PC-9 (cell line): ENCODE measurements around the gene KIFC3. TPM values are rescaled to one million over a fixed set of nuclear protein-coding genes. Genes with fewer than 3 reads are reported as not detected.

Experiments used
- BruUV-seq: library from RNA; stranded (reverse); fragments of 400-500 nt; replicated peaks from 2 replicates; lab custom pipeline; 2021; lab: Mats Ljungman, UMichigan
- CTCF ChIA-PET: fragments of 300-600 bp; sonication (Branson Sonifier 250); formaldehyde crosslinking; loops from one replicate; lab custom pipeline; 2022; ENCODE audit warnings: antibody characterized with exemption; lab: Charles Lee
- POLR2A ChIA-PET: fragments of 300-600 bp; sonication (Branson Sonifier 250); formaldehyde crosslinking; loops from one replicate; lab custom pipeline; 2022; ENCODE audit warnings: antibody characterized with exemption; ENCODE audit not compliant: unreplicated experiment; lab: Charles Lee
- DNase-seq, 2 experiments: peaks; one replicate each; pipeline versions ENCODE4 v3.0.0 to v3.0.0-alpha.2; 2015 to 2022; ENCODE audit warnings: mixed read lengths in 1 of 2
- H2AFZ ChIP-seq: fragments of 200-600 bp; sonication (generic); 2 replicates; pipeline ENCODE4 v1.8.1; 2017; ENCODE audit warnings: antibody characterized with exemption
- H3F3A ChIP-seq: fragments of 200-600 bp; sonication (generic); 2 replicates; pipeline ENCODE4 v1.8.1; 2017; ENCODE audit warnings: antibody characterized with exemption, mild to moderate bottlenecking, low read depth; ENCODE audit not compliant: insufficient read depth
- H3K27ac ChIP-seq: fragments of 200-600 bp; sonication (generic); 2 replicates; pipeline ENCODE4 v1.6.1; 2016; ENCODE audit warnings: mixed run types
- H3K27me3 ChIP-seq: fragments of 200-600 bp; sonication (generic); 2 replicates; pipeline ENCODE4 v1.6.1; 2016; ENCODE audit warnings: low read depth, mixed run types; ENCODE audit not compliant: insufficient read depth
- H3K36me3 ChIP-seq: fragments of 200-600 bp; sonication (generic); 2 replicates; pipeline ENCODE4 v1.6.1; 2016; ENCODE audit warnings: low read depth, mixed run types
- H3K4me1 ChIP-seq: fragments of 200-600 bp; sonication (generic); replicated peaks from 2 replicates; pipeline ENCODE4 v1.6.1; 2016; ENCODE audit warnings: mixed run types; ENCODE audit not compliant: insufficient read depth
- H3K4me2 ChIP-seq: fragments of 200-600 bp; sonication (generic); 2 replicates; pipeline ENCODE4 v1.6.1; 2017; ENCODE audit warnings: mixed run types
- H3K4me3 ChIP-seq: fragments of 200-600 bp; sonication (generic); 2 replicates; pipeline ENCODE4 v1.6.1; 2016; ENCODE audit warnings: mixed run types
- H3K79me2 ChIP-seq: fragments of 200-600 bp; sonication (generic); 2 replicates; pipeline ENCODE4 v1.6.1; 2017; ENCODE audit warnings: low read depth, mixed run types
- H3K9me2 ChIP-seq: fragments of 200-600 bp; sonication (generic); 2 replicates; pipeline ENCODE4 v1.8.1; 2017; ENCODE audit warnings: mild to moderate bottlenecking; ENCODE audit not compliant: insufficient read depth
- H3K9me3 ChIP-seq: fragments of 200-600 bp; sonication (generic); 2 replicates; pipeline ENCODE4 v1.8.1; 2016; ENCODE audit warnings: low read depth; ENCODE audit not compliant: insufficient read depth
- H4K20me1 ChIP-seq: fragments of 200-600 bp; sonication (generic); 2 replicates; pipeline ENCODE4 v1.8.1; 2017; ENCODE audit not compliant: insufficient read depth
- CTCF ChIP-seq: fragments of 200-600 bp; sonication (generic); conservative IDR thresholded peaks from 2 replicates; pipeline ENCODE4 v1.6.1; 2017; ENCODE audit warnings: mixed run types, antibody characterized with exemption, mild to moderate bottlenecking, moderate library complexity
- EZH2 ChIP-seq: fragments of 200-600 bp; sonication (generic); IDR thresholded peaks from 2 replicates; pipeline ENCODE4 v1.8.0; 2017; ENCODE audit warnings: antibody characterized with exemption, low read depth
- intact Hi-C: fragments of 100-400 bp; cut with micrococcal nuclease; formaldehyde crosslinking; loops from one replicate; pipeline ENCODE4 v1.10.0; 2022; ENCODE audit not compliant: unreplicated experiment
- total RNA-seq: library from RNA; stranded (reverse); gene quantifications from 2 replicates; pipeline ENCODE4 v1.2.3, GENCODE V29; 2021

KIFC3 gene
- total RNA-seq, 1 experiment from 2014 or later = 52.5 TPM

DNA sequence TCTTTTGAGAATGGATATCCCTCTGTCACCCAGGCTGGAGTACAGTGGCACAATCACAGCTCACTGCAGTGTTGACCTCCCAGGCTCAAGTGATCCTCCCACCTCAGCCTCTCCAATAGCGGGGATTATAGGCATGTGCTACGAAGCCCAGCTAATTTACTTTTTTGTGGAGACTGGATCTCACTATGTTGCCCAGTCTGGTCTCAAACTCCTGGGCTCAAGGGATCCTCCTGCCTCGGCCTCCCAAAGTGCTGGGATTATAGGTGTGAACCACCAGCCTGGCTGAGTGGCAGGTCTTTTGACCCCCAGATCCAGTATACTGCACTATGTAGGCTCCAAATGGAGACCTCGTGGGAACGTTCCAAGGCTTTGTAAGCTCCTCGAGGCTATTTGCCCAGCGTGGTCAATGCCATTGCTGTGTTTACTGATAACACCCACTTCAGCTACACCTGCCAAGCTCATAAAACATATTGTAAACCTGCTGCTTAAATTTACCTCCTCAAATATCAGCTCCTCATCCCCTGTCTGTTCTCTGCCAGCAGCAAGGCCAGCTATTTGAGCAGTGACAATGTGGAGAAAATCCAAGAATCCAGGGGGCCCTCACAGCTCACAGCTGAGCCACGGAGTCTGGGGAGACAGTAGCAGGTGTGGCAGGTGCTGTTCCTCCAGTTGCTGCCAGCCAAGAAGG is 16.2 kb upstream of the KIFC3 start:
- no peak overlapping the region for H2AFZ ChIP-seq
- no peaks in the 10 kb centered on the region for H3K9me2 ChIP-seq
- CTCF ChIA-PET = no interaction called here
- peak overlapping the region; percentile 42; the same call in 1 of the 2 replicates for H3K27ac ChIP-seq
- peak in 1 of 2 experiments; percentile 95 for DNase-seq
- H3K79me2 ChIP-seq = no peaks in the 10 kb centered on the region
- H3K4me1 ChIP-seq = peaks cover 72% of the 10 kb centered on the region
- peaks cover 42% of the 10 kb centered on the region; the same call in 1 of the 2 replicates for H3F3A ChIP-seq
- no peaks in the 10 kb centered on the region for H3K36me3 ChIP-seq
- H4K20me1 ChIP-seq = no peaks in the 10 kb centered on the region
- BruUV-seq = no TSS peak
- no peaks in the 10 kb centered on the region for H3K27me3 ChIP-seq
- peak overlapping the region; percentile 29; the same call in 1 of the 2 replicates for H3K4me2 ChIP-seq
- no peaks in the 10 kb centered on the region for H3K9me3 ChIP-seq
- no peak for TF ChIP-seq CTCF
- TF ChIP-seq EZH2 = no peak
- POLR2A ChIA-PET = interaction anchor here (0.6 to 0.7 kb wide), 2 partner anchors 9 to 35 kb away, joined by 3 read pairs; no protein-coding TSS in a partner anchor
- intact Hi-C loops = loop anchor here (5.0 kb wide), 1 partner anchor 196 kb away; no protein-coding TSS in a partner anchor
- no peak overlapping the region for H3K4me3 ChIP-seq

GRCh38 chr16:57817680-57818079 is 15.4 kb upstream of the KIFC3 start:
- ChIA-PET POLR2A (interaction anchor here (0.7 kb wide), 1 partner anchor 36 kb away, joined by 3 read pairs; no protein-coding TSS in a partner anchor), CTCF (interaction anchor here (0.7 kb wide), 1 partner anchor 222 kb away, joined by 3 read pairs; no protein-coding TSS in a partner anchor)
- H3K9me2 ChIP-seq = no peaks in the 10 kb centered on the region
- no peak overlapping the region for H3K4me3 ChIP-seq
- H3K79me2 ChIP-seq = no peaks in the 10 kb centered on the region
- H3K36me3 ChIP-seq = no peaks in the 10 kb centered on the region
- intact Hi-C loops = loop anchor here (5.0 kb wide), 1 partner anchor 195 kb away; no protein-coding TSS in a partner anchor
- H3K4me1 ChIP-seq = peaks cover 72% of the 10 kb centered on the region
- H3K27ac ChIP-seq = no peak overlapping the region
- TF ChIP-seq EZH2 = no peak
- TF ChIP-seq CTCF = no peak
- no TSS peak for BruUV-seq
- no peaks in the 10 kb centered on the region for H4K20me1 ChIP-seq
- no peak overlapping the region for H3K4me2 ChIP-seq
- no peak for DNase-seq
- peaks cover 38% of the 10 kb centered on the region for H3F3A ChIP-seq
- H3K9me3 ChIP-seq = no peaks in the 10 kb centered on the region
- no peak overlapping the region for H2AFZ ChIP-seq
- H3K27me3 ChIP-seq = no peaks in the 10 kb centered on the region

GRCh38 chr16:57815987-57816745 is 13.9 kb upstream of the KIFC3 start:
- H4K20me1 ChIP-seq = no peaks in the 10 kb centered on the region
- peaks cover 35% of the 10 kb centered on the region for H3F3A ChIP-seq
- no TSS peak for BruUV-seq
- peak overlapping the region; percentile 85 for H3K27ac ChIP-seq
- no peak overlapping the region for H2AFZ ChIP-seq
- no peak for TF ChIP-seq CTCF
- TF ChIP-seq EZH2 = no peak
- H3K4me1 ChIP-seq = peaks cover 72% of the 10 kb centered on the region
- ChIA-PET CTCF (no interaction called here), POLR2A (no interaction called here)
- H3K4me3 ChIP-seq = no peak overlapping the region
- intact Hi-C loops = loop anchor here (1.0 to 5.0 kb wide), 2 partner anchors 9 to 194 kb away; no protein-coding TSS in a partner anchor
- no peaks in the 10 kb centered on the region for H3K27me3 ChIP-seq
- DNase-seq = peak; percentile 90 to 98
- no peaks in the 10 kb centered on the region for H3K9me3 ChIP-seq
- H3K9me2 ChIP-seq = no peaks in the 10 kb centered on the region
- H3K79me2 ChIP-seq = no peaks in the 10 kb centered on the region
- H3K36me3 ChIP-seq = no peaks in the 10 kb centered on the region
- H3K4me2 ChIP-seq = peak overlapping the region; percentile 64
